ENCODE measurements around the gene ETV6. TPM values are rescaled to one million over a fixed set of nuclear protein-coding genes. Genes with fewer than 3 reads are reported as not detected.

Gene ETV6
- total and polyA plus RNA-seq, 3 donors from 2014 or later = 7.8 to 20.9 (median 16.3) TPM

DNA sequence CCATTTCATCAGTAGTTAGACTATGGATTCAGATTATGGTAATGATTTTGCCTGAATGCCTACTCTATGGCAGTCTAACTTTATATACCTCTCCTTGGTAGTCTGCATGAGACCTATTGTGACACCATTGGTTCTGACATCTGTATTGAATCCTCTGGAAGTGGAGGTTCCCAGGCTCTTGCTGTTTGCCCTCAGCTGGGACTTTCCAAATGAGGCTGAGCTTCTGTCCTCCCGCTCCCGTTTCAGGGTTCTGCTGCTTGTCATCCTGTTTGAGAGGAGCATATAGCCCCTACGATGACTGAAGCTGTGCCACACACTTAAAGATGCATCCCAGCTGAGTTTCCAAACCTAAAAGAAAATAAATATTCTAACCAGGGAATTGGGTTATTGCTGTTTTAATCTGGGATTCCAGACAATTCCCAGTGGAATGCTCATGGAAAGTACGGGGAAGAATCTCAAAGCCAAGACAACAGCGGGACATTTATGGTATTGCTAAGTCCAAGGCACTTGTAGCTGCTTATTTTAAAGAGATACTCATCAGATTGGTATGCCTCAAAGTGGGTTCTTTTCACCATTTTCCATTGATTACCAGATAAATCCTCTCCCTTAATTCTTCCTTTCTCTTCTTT is 105.9 kb downstream of the ETV6 start:
- intact Hi-C loops (cut with DNase I; ENCODE audit: low total_unique reads) = no loop called here
- H3K4me3 ChIP-seq = no peak overlapping the region
- DNase-seq = no peak
- no peaks in the 10 kb centered on the region for H3K27me3 ChIP-seq
- TF ChIP-seq, protein P1, sequence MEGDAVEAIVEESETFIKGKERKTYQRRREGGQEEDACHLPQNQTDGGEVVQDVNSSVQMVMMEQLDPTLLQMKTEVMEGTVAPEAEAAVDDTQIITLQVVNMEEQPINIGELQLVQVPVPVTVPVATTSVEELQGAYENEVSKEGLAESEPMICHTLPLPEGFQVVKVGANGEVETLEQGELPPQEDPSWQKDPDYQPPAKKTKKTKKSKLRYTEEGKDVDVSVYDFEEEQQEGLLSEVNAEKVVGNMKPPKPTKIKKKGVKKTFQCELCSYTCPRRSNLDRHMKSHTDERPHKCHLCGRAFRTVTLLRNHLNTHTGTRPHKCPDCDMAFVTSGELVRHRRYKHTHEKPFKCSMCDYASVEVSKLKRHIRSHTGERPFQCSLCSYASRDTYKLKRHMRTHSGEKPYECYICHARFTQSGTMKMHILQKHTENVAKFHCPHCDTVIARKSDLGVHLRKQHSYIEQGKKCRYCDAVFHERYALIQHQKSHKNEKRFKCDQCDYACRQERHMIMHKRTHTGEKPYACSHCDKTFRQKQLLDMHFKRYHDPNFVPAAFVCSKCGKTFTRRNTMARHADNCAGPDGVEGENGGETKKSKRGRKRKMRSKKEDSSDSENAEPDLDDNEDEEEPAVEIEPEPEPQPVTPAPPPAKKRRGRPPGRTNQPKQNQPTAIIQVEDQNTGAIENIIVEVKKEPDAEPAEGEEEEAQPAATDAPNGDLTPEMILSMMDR (IDR thresholded peaks at IDR 0.05) = no peak
- no peak for TF ChIP-seq POLR2A (IDR thresholded peaks at IDR 0.05)
- WGBS, 2 donors = 40 to 43% methylated on average over 5 of the region's 5 CpGs
- H3K27ac ChIP-seq = peak overlapping the region in 1 of 2 donors; percentile 59
- no peaks in the 10 kb centered on the region for H3K36me3 ChIP-seq (ENCODE audit: low read depth, missing control alignments)
- H3K9me3 ChIP-seq = no peaks in the 10 kb centered on the region
- peaks cover 42% of the 10 kb centered on the region for H3K4me1 ChIP-seq

GRCh38 chr12:11756022-11756421 is 106.5 kb downstream of the ETV6 start:
- Histone ChIP-seq H3K27ac (peak overlapping the region in 1 of 2 donors; percentile 59), H3K4me3 (no peak overlapping the region), H3K9me3 (no peaks in the 10 kb centered on the region), H3K4me1 (peaks cover 42% of the 10 kb centered on the region), H3K27me3 (no peaks in the 10 kb centered on the region), H3K36me3 (ENCODE audit: low read depth, missing control alignments) (no peaks in the 10 kb centered on the region)
- WGBS, 2 donors = 63 to 68% methylated on average over 2 of the region's 2 CpGs
- intact Hi-C loops (cut with DNase I; ENCODE audit: low total_unique reads) = no loop called here
- DNase-seq = no peak
- TF ChIP-seq, protein P1 (IDR thresholded peaks at IDR 0.05) = no peak
- no peak for TF ChIP-seq POLR2A (IDR thresholded peaks at IDR 0.05)

- TF ChIP-seq, protein P1 (IDR thresholded peaks at IDR 0.05) = no peak
- TF ChIP-seq POLR2A (IDR thresholded peaks at IDR 0.05) = no peak
- Histone ChIP-seq H3K27me3 (no peaks in the 10 kb centered on the region), H3K4me3 (no peak overlapping the region), H3K36me3 (ENCODE audit: low read depth, missing control alignments) (no peaks in the 10 kb centered on the region), H3K4me1 (peaks cover 42% of the 10 kb centered on the region), H3K9me3 (no peaks in the 10 kb centered on the region), H3K27ac (peak overlapping the region in 1 of 2 donors; percentile 59)
- 91 to 95% methylated on average over 6 of the region's 6 CpGs for WGBS, 2 donors
- DNase-seq = no peak
- intact Hi-C loops (cut with DNase I; ENCODE audit: low total_unique reads) = no loop called here
These were observed 107.0 kb downstream of the ETV6 start for GRCh38 chr12:11756523-11756922.

DNA sequence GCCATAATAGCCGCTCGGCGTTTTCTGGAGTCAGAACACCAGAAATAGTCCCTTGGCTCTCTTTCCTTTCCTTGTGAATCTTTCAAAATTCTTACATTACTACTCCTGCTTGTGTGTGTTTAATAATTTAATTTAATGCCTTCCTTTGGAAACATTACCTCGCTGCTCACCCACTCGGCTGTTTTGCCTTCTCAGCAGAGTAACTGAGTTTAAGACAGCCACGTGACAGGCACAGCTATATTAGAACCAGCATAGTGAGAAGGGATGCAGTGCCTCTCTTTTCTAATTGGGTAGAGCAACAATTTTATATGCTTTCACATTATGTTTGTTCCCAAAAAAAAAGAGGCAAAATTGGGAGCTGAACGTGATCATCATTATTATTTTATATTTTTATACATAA is 107.6 kb downstream of the ETV6 start:
- no peak for DNase-seq
- TF ChIP-seq, protein P1 (IDR thresholded peaks at IDR 0.05) = no peak
- TF ChIP-seq POLR2A (IDR thresholded peaks at IDR 0.05) = no peak
- WGBS, 2 donors = 80 to 82% methylated on average over 7 of the region's 7 CpGs
- intact Hi-C loops (cut with DNase I; ENCODE audit: low total_unique reads) = no loop called here
- no peaks in the 10 kb centered on the region for H3K9me3 ChIP-seq
- peak overlapping the region in 1 of 2 donors; percentile 59 for H3K27ac ChIP-seq
- peaks cover 42% of the 10 kb centered on the region for H3K4me1 ChIP-seq
- H3K27me3 ChIP-seq = no peaks in the 10 kb centered on the region
- no peak overlapping the region for H3K4me3 ChIP-seq
- H3K36me3 ChIP-seq (ENCODE audit: low read depth, missing control alignments) = no peaks in the 10 kb centered on the region

- intact Hi-C loops (cut with DNase I; ENCODE audit: low total_unique reads) = no loop called here
These were observed 108.1 kb downstream of the ETV6 start for GRCh38 chr12:11757531-11757930.

More at GRCh38 chr12:11757531-11757930, 108.1 kb downstream of the ETV6 start:
- 92 to 95% methylated on average over 6 of the region's 6 CpGs for WGBS, 2 donors
- no peaks in the 10 kb centered on the region for H3K36me3 ChIP-seq (ENCODE audit: low read depth, missing control alignments)
- DNase-seq = no peak
- no peaks in the 10 kb centered on the region for H3K9me3 ChIP-seq
- H3K4me1 ChIP-seq = peaks cover 42% of the 10 kb centered on the region
- H3K4me3 ChIP-seq = no peak overlapping the region
- peak overlapping the region; percentile 71 to 89 for H3K27ac ChIP-seq
- H3K27me3 ChIP-seq = no peaks in the 10 kb centered on the region
- no peak for TF ChIP-seq POLR2A (IDR thresholded peaks at IDR 0.05)
- TF ChIP-seq, protein P1 (IDR thresholded peaks at IDR 0.05) = no peak

Measured in testis (tissue), 3 donors.